Mucosa of descending colon (tissue), 3 donors: ENCODE results near the gene ADAMTS2. TPM values are rescaled to one million over a fixed set of nuclear protein-coding genes. Genes with fewer than 3 reads are reported as not detected.
A peak's percentile ranks its signal among the peaks of the same experiment; 100 is the strongest.

Experiments used
- ATAC-seq: fragments of 200-7000 bp; cut with Tn5 transposase; one replicate; pipeline ENCODE4 v1.9.1; 2020; ENCODE audit warnings: mild to moderate bottlenecking, moderate library complexity
- DNase-seq, 3 donors: peaks; one replicate each; pipeline ENCODE4 v3.0.0-alpha.2; 2020
- H3K36me3 ChIP-seq: fragments of 200-600 bp; one replicate; pipeline ENCODE4 v1.8.0; 2021; ENCODE audit warnings: low read depth, mild to moderate bottlenecking
- H3K4me1 ChIP-seq: fragments of 200-600 bp; one replicate; pipeline ENCODE4 v1.8.0; 2021; ENCODE audit warnings: low read depth, mild to moderate bottlenecking
- H3K4me3 ChIP-seq: fragments of 200-600 bp; one replicate; pipeline ENCODE4 v1.8.0; 2021; ENCODE audit warnings: mild to moderate bottlenecking
- H3K9me3 ChIP-seq: fragments of 200-600 bp; one replicate; pipeline ENCODE4 v1.8.0; 2021; ENCODE audit warnings: mild to moderate bottlenecking
- CTCF ChIP-seq: fragments of 200-600 bp; IDR thresholded peaks from one replicate; pipeline ENCODE4 v1.8.0; 2022; ENCODE audit warnings: antibody characterized with exemption, mild to moderate bottlenecking
- intact Hi-C, 2 donors: fragments of 100-400 bp; cut with DNase I in 1 of 2; cut with micrococcal nuclease in 1 of 2; formaldehyde crosslinking; loops; one replicate each; pipeline versions ENCODE4 v1.11.0 to v1.11.1; 2022; cut with DNase I, micrococcal nuclease
- total RNA-seq, 3 donors: library from RNA; stranded (reverse); fragmentation: NEBNext Ultra II Directional in 2 of 3; extraction: Animal tissue kit (Norgen Biotek cat#: 25700) in 2 of 3; gene quantifications; one replicate each; pipeline versions ENCODE4 v1.2.1 to v1.2.4, GENCODE V29; 2021 to 2023
- donor health status: DM: no; HTN: no; CAD: no; lungs with moderate emphysema.
- donor health status: DM: no; HTN: no; CAD: no.
- donor health status: DM: no; HTN: yes; CAD: no.

ADAMTS2 gene
- total RNA-seq, 3 donors from 2014 or later, result 1.3 to 9.2 (median 7.3) TPM

- TF ChIP-seq CTCF, result no peak
- DNase-seq, result no peak
Observed at GRCh38 chr5:179239256-179240135, 105.8 kb downstream of the ADAMTS2 start.

GRCh38 chr5:179238628-179238970 lies 106.7 kb downstream of the ADAMTS2 start:
- Histone ChIP-seq H3K36me3 (no peaks in the 10 kb centered on the region), H3K4me3 (no peak overlapping the region), H3K9me3 (peaks cover 5% of the 10 kb centered on the region), H3K4me1 (no peaks in the 10 kb centered on the region)
- intact Hi-C loops, result no loop called here
- peak in 1 of 3 donors; percentile 17 for DNase-seq
- ATAC-seq, result no peak
- no peak for TF ChIP-seq CTCF

More at GRCh38 chr5:179239256-179240135, 105.8 kb downstream of the ADAMTS2 start:
- no peaks in the 10 kb centered on the region for H3K4me1 ChIP-seq
- intact Hi-C loops, result no loop called here
- H3K4me3 ChIP-seq, result no peak overlapping the region
- no peak for ATAC-seq
- H3K36me3 ChIP-seq, result no peaks in the 10 kb centered on the region
- H3K9me3 ChIP-seq, result peaks cover 5% of the 10 kb centered on the region

- Histone ChIP-seq H3K36me3 (no peaks in the 10 kb centered on the region), H3K4me1 (no peaks in the 10 kb centered on the region), H3K9me3 (peaks cover 5% of the 10 kb centered on the region), H3K4me3 (no peak overlapping the region)
- no peak for TF ChIP-seq CTCF
- ATAC-seq (no peak), DNase-seq (peak in 1 of 3 donors; percentile 31)
- intact Hi-C loops, result no loop called here
Observed at GRCh38 chr5:179237770-179238627, 107.3 kb downstream of the ADAMTS2 start.

GRCh38 chr5:179235416-179236400 lies 109.6 kb downstream of the ADAMTS2 start:
- peaks cover 5% of the 10 kb centered on the region for H3K9me3 ChIP-seq
- ATAC-seq, result no peak
- intact Hi-C loops, result no loop called here
- no peak for DNase-seq
- no peaks in the 10 kb centered on the region for H3K4me1 ChIP-seq
- H3K4me3 ChIP-seq, result no peak overlapping the region
- no peak for TF ChIP-seq CTCF
- no peaks in the 10 kb centered on the region for H3K36me3 ChIP-seq

GRCh38 chr5:179234563-179235135 lies 110.6 kb downstream of the ADAMTS2 start:
- H3K4me1 ChIP-seq, result no peaks in the 10 kb centered on the region
- DNase-seq (peak in 1 of 3 donors; percentile 30), ATAC-seq (no peak)
- no peaks in the 10 kb centered on the region for H3K36me3 ChIP-seq
- intact Hi-C loops, result no loop called here
- no peak overlapping the region for H3K4me3 ChIP-seq
- H3K9me3 ChIP-seq, result peaks cover 5% of the 10 kb centered on the region
- no peak for TF ChIP-seq CTCF
